ENCODE results near the gene BTRC.

DNA sequence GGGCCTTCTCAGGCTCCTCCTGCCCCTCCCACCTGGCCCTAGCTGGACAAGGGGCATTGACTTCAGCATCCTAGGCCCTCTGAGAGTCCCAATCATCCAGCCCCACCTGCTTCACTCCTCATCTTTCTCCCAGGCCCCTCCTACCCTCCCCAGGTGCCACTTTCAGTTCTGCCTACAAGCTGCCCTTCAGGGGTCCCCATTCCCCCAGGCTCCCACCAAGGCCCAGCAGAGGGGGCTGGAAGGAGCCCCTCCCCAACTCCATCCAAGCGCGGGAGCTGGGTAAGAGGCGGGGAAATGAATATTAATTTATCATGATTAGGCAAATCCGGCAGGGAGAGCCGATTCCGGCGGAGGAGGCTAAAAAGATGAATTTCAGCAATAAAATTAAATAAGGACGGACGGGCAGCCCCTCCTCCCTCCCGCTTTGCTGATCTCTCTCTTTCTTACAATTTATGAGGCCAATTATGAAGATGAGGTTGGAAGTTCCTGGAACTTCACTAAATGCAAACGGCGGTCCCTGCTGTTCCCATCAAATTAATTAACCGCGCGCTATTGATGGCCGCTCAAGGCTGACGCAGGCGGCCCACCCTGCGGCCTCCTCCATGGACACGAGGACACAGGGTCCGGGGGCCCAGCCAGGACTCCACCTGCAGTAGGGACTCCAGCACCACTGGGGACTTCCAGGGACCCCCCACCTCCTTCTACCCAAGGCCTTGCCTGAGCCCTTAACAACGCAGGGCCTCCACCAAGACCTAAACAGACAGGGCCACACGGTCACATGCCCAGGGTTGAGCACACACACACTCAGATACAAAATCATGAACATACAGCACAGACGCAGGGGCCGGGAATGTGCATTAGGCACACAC is 220.2 kb downstream of the BTRC start:
- TF ChIP-seq CTCF (IDR thresholded peaks at IDR 0.05; ENCODE audit: insufficient read depth, low read length) (no peak), POLR2AphosphoS5 (IDR thresholded peaks at IDR 0.05; ENCODE audit: low read depth) (no peak)
- TF ChIP-seq, protein P1, sequence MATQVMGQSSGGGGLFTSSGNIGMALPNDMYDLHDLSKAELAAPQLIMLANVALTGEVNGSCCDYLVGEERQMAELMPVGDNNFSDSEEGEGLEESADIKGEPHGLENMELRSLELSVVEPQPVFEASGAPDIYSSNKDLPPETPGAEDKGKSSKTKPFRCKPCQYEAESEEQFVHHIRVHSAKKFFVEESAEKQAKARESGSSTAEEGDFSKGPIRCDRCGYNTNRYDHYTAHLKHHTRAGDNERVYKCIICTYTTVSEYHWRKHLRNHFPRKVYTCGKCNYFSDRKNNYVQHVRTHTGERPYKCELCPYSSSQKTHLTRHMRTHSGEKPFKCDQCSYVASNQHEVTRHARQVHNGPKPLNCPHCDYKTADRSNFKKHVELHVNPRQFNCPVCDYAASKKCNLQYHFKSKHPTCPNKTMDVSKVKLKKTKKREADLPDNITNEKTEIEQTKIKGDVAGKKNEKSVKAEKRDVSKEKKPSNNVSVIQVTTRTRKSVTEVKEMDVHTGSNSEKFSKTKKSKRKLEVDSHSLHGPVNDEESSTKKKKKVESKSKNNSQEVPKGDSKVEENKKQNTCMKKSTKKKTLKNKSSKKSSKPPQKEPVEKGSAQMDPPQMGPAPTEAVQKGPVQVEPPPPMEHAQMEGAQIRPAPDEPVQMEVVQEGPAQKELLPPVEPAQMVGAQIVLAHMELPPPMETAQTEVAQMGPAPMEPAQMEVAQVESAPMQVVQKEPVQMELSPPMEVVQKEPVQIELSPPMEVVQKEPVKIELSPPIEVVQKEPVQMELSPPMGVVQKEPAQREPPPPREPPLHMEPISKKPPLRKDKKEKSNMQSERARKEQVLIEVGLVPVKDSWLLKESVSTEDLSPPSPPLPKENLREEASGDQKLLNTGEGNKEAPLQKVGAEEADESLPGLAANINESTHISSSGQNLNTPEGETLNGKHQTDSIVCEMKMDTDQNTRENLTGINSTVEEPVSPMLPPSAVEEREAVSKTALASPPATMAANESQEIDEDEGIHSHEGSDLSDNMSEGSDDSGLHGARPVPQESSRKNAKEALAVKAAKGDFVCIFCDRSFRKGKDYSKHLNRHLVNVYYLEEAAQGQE (IDR thresholded peaks at IDR 0.05; ENCODE audit: insufficient replicate concordance, low read depth), result no peak

Data from HL-60 (cell line).